Panc1 (cell line): ENCODE measurements around the gene FSTL4. TPM values are rescaled to one million over a fixed set of nuclear protein-coding genes. Genes with fewer than 3 reads are reported as not detected.
A peak's percentile ranks its signal among the peaks of the same experiment; 100 is the strongest.

ENCODE experiments used
- ATAC-seq: fragments of 200-7000 bp; cut with Tn5 transposase; 2 replicates; pipeline ENCODE4 v1.9.1; 2020; ENCODE audit warnings: mild to moderate bottlenecking, moderate library complexity
- BruUV-seq: library from RNA; stranded (reverse); fragments of 400-500 nt; replicated peaks from 2 replicates; lab custom pipeline; 2021; lab: Mats Ljungman, UMichigan
- CTCF ChIA-PET: fragments of 300-600 bp; sonication (Branson Sonifier 250); formaldehyde crosslinking; loops from one replicate; lab custom pipeline; 2022; ENCODE audit warnings: antibody characterized with exemption; lab: Charles Lee
- POLR2A ChIA-PET: fragments of 300-600 bp; sonication (Branson Sonifier 250); formaldehyde crosslinking; loops from one replicate; lab custom pipeline; 2022; ENCODE audit warnings: antibody characterized with exemption; lab: Charles Lee
- DNase-seq: peaks from one replicate; pipeline ENCODE4 v3.0.0-alpha.2; 2010; ENCODE audit warnings: low read depth, low spot score
- H3K27ac ChIP-seq: 2 replicates; pipeline ENCODE4 v1.5.1; 2011; ENCODE audit warnings: mild to moderate bottlenecking, low read length, inconsistent platforms
- H3K27me3 ChIP-seq: fragments of 200-500 bp; sonication (Bioruptor generic); 2 replicates; pipeline ENCODE4 v1.6.0; 2014; ENCODE audit warnings: low read length, inconsistent platforms; ENCODE audit not compliant: control insufficient read depth, insufficient read depth
- H3K36me3 ChIP-seq: fragments of 200-500 bp; sonication (Bioruptor generic); 2 replicates; pipeline ENCODE4 v1.5.1; 2014; ENCODE audit warnings: inconsistent platforms, mild to moderate bottlenecking, low read length, moderate library complexity; ENCODE audit not compliant: control insufficient read depth, insufficient read depth
- H3K4me1 ChIP-seq: 2 replicates; pipeline ENCODE4 v1.5.1; 2011; ENCODE audit warnings: inconsistent platforms, mild to moderate bottlenecking, low read length, moderate library complexity; ENCODE audit not compliant: control insufficient read depth, insufficient read depth
- H3K4me3 ChIP-seq, 2 experiments: 2 replicates each; pipeline ENCODE4 v1.5.1; 2011 to 2012; ENCODE audit warnings: low read depth in 2 of 2, low read length in 2 of 2, mild to moderate bottlenecking in 2 of 2, inconsistent platforms in 1 of 2, moderate library complexity in 1 of 2
- H3K9me3 ChIP-seq: fragments of 200-500 bp; sonication (Bioruptor generic); 2 replicates; pipeline ENCODE4 v1.5.1; 2014; ENCODE audit warnings: low read depth, mild to moderate bottlenecking, inconsistent platforms, low read length, moderate library complexity; ENCODE audit not compliant: control insufficient read depth, insufficient read depth
- POLR2AphosphoS5 ChIP-seq: IDR thresholded peaks from 2 replicates; pipeline ENCODE4 v1.6.1; 2012; ENCODE audit warnings: mild to moderate bottlenecking, low read depth, low read length, moderate library complexity
- SIN3A ChIP-seq: IDR thresholded peaks from 2 replicates; pipeline ENCODE4 v1.6.1; 2012; ENCODE audit warnings: low read depth, mild to moderate bottlenecking, low read length, moderate library complexity, borderline replicate concordance; ENCODE audit not compliant: insufficient read depth
- TCF7L2 ChIP-seq: IDR thresholded peaks from 2 replicates; pipeline ENCODE4 v1.6.1; 2011; ENCODE audit warnings: mild to moderate bottlenecking, low read depth, low read length, inconsistent platforms
- in situ Hi-C: cut with HindIII; loops from 2 replicates; pipeline ENCODE4 v1.10.0; 2016; ENCODE audit warnings: low sequenced_read_pairs, low pct_unique_long_range_greater_than_20kb
- intact Hi-C: fragments of 100-400 bp; cut with micrococcal nuclease; formaldehyde crosslinking; loops from one replicate; pipeline ENCODE4 v1.10.0; 2022; ENCODE audit not compliant: unreplicated experiment
- total RNA-seq: library from RNA; stranded (reverse); gene quantifications from one replicate; pipeline ENCODE4 v1.2.1, GENCODE V29; 2021; ENCODE audit not compliant: unreplicated experiment
- TF ChIP-seq, protein P1 (sequence below): fragments of 450-650 bp; IDR thresholded peaks from 2 replicates; pipeline ENCODE4 v1.5.1; 2017; ENCODE audit warnings: mild to moderate bottlenecking
- TF ChIP-seq, protein P2 (sequence below), 2 experiments: IDR thresholded peaks; 2 replicates each; pipeline ENCODE4 v1.6.1; 2011 to 2012; ENCODE audit warnings: low read depth in 2 of 2, control low read depth in 1 of 2, low read length in 1 of 2, mild to moderate bottlenecking in 1 of 2, moderate library complexity in 1 of 2; ENCODE audit not compliant: insufficient read depth in 1 of 2

The FSTL4 gene
- total RNA-seq, 1 experiment from 2014 or later, result 0.18 TPM

DNA sequence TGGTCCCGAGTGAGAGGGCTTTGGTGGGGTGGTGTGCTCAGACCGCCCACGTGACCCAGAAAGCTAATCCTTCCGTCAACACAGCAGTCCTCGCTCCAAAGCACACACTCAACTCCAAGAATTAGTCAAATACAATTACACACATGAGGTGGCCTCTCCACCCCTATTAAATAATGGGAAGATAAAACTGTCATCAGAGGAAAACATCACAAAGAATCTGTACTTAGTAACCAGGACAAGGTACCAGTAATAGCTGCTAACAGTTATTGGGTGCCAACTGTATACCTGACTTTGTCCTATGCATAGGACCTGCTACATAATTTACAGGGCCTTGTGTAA is 337.8 kb downstream of the FSTL4 start:
- Histone ChIP-seq H3K4me1 (no peaks in the 10 kb centered on the region), H3K9me3 (no peaks in the 10 kb centered on the region), H3K36me3 (no peaks in the 10 kb centered on the region), H3K27me3 (no peaks in the 10 kb centered on the region), H3K4me3 (no peak overlapping the region), H3K27ac (no peak overlapping the region)
- TF ChIP-seq, protein P1, sequence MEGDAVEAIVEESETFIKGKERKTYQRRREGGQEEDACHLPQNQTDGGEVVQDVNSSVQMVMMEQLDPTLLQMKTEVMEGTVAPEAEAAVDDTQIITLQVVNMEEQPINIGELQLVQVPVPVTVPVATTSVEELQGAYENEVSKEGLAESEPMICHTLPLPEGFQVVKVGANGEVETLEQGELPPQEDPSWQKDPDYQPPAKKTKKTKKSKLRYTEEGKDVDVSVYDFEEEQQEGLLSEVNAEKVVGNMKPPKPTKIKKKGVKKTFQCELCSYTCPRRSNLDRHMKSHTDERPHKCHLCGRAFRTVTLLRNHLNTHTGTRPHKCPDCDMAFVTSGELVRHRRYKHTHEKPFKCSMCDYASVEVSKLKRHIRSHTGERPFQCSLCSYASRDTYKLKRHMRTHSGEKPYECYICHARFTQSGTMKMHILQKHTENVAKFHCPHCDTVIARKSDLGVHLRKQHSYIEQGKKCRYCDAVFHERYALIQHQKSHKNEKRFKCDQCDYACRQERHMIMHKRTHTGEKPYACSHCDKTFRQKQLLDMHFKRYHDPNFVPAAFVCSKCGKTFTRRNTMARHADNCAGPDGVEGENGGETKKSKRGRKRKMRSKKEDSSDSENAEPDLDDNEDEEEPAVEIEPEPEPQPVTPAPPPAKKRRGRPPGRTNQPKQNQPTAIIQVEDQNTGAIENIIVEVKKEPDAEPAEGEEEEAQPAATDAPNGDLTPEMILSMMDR, result no peak
- TF ChIP-seq SIN3A, result no peak
- no peak for TF ChIP-seq POLR2AphosphoS5
- TF ChIP-seq TCF7L2, result no peak
- in situ Hi-C loops (no loop called here), intact Hi-C loops (no loop called here)
- DNase-seq, result no peak
- no TSS peak for BruUV-seq
- POLR2A ChIA-PET, result no interaction called here
- no peak for ATAC-seq
- CTCF ChIA-PET, result no interaction called here

DNA sequence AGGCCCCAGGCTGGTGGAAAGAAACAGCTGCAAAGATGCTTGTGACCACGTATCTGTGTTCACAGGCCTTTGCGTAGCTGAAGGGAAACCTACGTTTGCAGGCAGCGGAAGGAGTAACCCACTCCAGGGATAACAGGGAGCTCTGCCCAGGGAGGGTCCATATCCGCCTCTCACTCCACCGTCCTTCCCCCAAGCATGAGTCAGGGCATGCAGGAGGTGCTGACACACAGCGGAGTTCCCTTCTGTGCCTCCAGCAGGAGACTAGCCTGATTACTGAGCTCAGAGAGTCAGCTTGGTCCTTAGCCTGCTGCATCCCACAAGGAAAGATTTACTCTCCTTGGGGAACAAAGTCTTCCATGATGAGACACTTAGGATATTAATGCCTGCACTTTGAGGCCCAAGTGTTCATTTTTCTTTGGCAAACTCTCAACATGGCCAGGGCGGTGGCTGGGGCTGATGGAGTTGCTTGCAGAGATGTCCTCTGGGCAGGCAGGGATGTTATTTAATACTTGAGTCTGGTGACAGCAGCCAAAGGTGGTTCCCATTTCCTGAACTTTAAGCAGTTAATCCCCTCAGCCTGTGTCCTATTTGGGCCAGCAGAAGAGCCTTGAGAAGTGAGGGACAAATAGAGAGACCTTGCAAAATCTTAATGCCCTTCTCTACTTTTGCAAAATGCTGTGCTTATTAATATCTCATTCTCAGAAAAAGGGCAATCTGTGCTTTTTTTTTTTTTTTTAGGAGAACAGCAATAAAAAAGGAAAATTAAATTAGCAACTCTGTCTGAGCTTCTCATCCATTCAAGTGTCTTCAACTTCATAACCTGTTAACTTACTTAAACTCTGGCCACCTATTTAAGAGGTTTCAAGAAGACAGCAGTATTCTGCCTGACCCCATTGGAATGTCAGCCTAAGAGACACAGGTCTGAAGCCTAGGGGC is 338.4 kb downstream of the FSTL4 start:
- CTCF ChIA-PET, result interaction anchor here (0.7 kb wide), 1 partner anchor 868 kb away, joined by 4 read pairs; no protein-coding TSS in a partner anchor
- H3K9me3 ChIP-seq, result no peaks in the 10 kb centered on the region

More for the DNA sequence above, 338.4 kb downstream of the FSTL4 start:
- Histone ChIP-seq H3K27me3 (no peaks in the 10 kb centered on the region), H3K4me1 (no peaks in the 10 kb centered on the region), H3K4me3 (no peak overlapping the region), H3K36me3 (no peaks in the 10 kb centered on the region), H3K27ac (no peak overlapping the region)
- DNase-seq (no peak), ATAC-seq (0 out of 2 replicates have a peak, but pooled peaks have one; percentile 55)
- intact Hi-C loops (no loop called here), in situ Hi-C loops (no loop called here)
- BruUV-seq, result no TSS peak
- TF ChIP-seq, protein P1, result no peak
- TF ChIP-seq SIN3A (no peak), TCF7L2 (no peak), POLR2AphosphoS5 (no peak)
- TF ChIP-seq, protein P2, sequence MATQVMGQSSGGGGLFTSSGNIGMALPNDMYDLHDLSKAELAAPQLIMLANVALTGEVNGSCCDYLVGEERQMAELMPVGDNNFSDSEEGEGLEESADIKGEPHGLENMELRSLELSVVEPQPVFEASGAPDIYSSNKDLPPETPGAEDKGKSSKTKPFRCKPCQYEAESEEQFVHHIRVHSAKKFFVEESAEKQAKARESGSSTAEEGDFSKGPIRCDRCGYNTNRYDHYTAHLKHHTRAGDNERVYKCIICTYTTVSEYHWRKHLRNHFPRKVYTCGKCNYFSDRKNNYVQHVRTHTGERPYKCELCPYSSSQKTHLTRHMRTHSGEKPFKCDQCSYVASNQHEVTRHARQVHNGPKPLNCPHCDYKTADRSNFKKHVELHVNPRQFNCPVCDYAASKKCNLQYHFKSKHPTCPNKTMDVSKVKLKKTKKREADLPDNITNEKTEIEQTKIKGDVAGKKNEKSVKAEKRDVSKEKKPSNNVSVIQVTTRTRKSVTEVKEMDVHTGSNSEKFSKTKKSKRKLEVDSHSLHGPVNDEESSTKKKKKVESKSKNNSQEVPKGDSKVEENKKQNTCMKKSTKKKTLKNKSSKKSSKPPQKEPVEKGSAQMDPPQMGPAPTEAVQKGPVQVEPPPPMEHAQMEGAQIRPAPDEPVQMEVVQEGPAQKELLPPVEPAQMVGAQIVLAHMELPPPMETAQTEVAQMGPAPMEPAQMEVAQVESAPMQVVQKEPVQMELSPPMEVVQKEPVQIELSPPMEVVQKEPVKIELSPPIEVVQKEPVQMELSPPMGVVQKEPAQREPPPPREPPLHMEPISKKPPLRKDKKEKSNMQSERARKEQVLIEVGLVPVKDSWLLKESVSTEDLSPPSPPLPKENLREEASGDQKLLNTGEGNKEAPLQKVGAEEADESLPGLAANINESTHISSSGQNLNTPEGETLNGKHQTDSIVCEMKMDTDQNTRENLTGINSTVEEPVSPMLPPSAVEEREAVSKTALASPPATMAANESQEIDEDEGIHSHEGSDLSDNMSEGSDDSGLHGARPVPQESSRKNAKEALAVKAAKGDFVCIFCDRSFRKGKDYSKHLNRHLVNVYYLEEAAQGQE (IDR thresholded peaks at IDR 0.05; ENCODE audit: insufficient read depth in 1 of 2, low read depth in 2 of 2, low read length in 1 of 2), result no peak
- POLR2A ChIA-PET, result no interaction called here
